GM18868 (cell line): ENCODE results near the gene CTBP2.

Source experiments
- ATAC-seq: cut with Tn5 transposase; IDR thresholded peaks from one replicate; pipeline ENCODE4 v1.9.1; 2021; ENCODE audit warnings: mild to moderate bottlenecking, moderate library complexity; ENCODE audit not compliant: unreplicated experiment

Gene CTBP2

GRCh38 chr10:125128397-125129075, 31.8 kb downstream of the CTBP2 start:
- no peak for ATAC-seq

GRCh38 chr10:125127986-125128385, 32.4 kb downstream of the CTBP2 start:
- ATAC-seq, result no peak

- ATAC-seq, result no peak
Observed at GRCh38 chr10:125127110-125127509, 33.3 kb downstream of the CTBP2 start.

GRCh38 chr10:125125951-125126735, 34.2 kb downstream of the CTBP2 start:
- ATAC-seq, result no peak

GRCh38 chr10:125124907-125125306, 35.5 kb downstream of the CTBP2 start:
- ATAC-seq, result no peak

DNA sequence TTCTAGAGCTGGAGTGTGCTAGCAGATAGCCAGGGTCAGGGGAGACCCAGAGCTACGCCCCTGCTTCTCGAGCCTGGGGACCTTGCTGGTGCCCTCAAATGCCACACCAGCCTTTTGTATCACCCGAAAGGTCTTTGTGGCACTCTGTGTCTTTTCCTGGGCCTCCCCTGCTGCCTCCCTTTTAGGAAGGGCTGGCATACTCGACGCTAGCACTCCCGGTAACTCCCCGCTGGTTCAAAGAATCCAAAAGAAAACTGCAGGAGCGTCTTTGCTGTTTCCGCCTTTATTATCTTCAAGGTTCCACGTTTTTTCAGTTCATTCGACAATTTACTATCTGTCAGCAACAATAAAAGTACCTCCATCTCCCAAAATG, 36.3 kb downstream of the CTBP2 start:
- ATAC-seq, result no peak

- no peak for ATAC-seq
Observed at GRCh38 chr10:125123476-125124114, 36.8 kb downstream of the CTBP2 start.

GRCh38 chr10:125122566-125122965, 37.8 kb downstream of the CTBP2 start:
- ATAC-seq, result no peak

GRCh38 chr10:125121003-125121402, 39.4 kb downstream of the CTBP2 start:
- ATAC-seq, result no peak

GRCh38 chr10:125120053-125120710, 40.2 kb downstream of the CTBP2 start:
- ATAC-seq, result no peak

DNA sequence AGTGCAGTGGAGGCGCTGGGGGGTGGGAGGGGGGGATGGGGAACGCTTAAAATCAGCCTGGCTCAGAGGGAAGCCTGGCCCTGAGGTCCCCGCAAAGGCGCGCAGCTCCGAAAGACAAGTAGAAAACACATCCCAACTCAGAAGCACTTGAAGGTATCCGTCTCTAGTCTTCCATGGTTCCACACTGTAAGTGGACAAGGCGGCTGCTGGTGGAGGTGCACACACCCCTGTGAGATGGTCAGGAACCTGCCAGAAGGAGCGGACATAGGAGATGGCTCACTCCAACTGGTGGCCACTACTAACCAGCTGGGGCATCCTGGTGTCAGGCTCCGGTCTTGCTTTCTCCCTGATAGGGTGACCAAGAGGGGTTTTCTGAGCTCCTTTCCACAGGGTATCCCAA, 41.7 kb downstream of the CTBP2 start:
- ATAC-seq, result no peak

DNA sequence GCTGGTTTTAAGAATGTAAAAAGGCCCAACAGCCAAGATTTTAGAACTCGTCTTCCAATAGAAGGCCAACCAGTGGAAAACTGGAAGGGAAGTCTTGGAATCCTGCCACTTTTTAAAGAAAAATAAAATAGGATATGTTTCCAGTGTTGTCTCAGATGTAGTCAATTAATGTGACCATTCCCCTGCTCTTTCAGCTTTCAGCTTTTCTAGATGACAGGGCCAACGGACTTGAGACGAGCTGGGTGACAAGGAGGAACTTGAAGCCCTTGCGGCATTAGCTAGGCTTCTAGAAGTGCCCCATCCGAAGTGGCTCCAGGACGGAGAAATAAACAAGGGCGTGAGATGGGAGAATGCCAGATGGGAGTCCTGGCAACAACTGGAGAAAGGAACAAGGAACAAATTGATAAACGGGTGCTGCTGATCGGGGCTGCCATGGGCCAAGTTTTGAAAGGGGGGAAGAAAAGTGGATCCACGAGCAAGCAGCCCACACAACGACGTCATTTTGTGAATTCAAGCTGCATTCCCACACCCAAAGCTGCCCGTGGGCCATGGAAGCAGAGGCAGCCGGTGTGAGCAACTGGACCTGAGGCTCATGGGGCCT, 42.3 kb downstream of the CTBP2 start:
- no peak for ATAC-seq

DNA sequence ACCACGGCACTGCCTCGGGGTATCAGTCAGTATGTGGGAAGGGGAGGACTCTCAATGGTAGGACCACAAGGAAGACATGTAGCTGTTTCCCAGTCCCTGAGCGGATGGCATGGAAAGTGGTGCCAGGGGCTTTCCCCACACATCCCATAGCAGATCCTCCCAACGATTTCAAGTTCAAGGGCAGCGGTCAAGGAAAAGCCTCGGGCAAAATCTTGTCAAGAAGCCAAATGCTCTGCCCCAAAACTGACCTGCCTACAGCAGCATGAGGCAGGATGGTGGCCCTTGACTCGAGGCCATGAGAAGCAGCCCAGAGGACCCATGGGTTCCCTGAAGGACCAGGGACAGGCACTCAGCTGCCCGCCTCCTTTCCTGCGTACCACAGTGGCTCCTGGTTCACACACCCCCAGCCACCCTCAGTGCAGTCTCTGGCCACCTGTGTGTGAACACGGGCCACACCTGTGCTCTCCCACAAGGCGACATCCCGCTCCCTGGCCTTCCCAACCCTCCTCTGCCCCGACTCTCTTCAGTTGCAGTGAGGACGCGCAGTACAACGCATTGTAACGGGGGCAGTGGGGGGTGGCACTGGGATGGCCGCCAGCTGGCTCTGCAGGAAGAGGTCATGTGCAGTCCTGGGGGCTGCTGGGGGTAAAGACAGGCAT, 43.6 kb downstream of the CTBP2 start:
- no peak for ATAC-seq

GRCh38 chr10:125116041-125116649, 44.2 kb downstream of the CTBP2 start:
- no peak for ATAC-seq

DNA sequence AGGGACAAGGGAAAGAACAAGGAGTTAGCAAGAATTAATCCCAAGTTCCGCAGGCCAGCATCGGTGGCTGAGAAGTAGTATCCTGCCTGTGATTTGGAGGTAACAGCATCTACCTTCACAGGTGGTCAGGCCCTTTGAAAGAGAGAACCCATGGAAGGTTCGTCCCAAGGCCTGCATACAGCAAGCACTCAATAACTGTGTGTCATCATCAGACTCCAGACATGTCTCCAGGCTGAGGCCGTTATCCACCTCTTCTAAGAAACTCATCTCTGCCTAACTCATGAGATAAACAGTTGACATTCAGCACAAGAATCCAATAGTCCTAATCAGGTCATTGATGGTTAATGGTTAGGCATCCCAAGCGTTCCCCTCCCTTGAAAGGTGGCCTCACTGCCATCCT, 45.0 kb downstream of the CTBP2 start:
- ATAC-seq, result no peak

DNA sequence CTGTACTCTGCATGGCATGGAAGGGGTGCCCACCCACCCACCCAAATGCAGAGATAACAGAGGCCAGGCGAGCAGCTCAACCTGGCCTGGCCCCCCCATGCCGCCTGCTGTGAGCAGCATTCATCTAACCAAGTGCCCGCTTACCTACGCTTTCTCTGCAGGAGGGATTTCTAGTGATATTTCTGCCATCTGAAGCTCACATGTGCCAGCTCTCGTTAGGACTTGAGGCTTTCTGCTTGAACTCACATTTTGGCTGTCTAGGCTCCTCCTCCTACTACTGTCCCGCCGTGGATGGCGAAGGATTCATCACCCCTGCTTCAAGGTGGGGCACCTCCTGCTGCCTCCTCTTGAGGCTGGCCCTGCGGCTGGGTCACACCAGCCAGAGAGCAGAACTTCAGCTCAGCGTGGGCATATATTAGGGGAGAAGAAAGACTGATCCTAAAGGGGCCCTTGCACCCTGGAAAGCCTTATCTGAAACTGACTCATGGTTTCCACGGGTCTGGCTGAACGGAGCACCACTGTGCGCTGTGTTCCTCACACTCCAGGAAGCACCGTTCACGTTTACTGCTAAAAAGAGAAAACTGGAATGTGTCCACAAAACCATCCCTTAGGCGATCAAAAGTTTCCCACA, 45.5 kb downstream of the CTBP2 start:
- no peak for ATAC-seq

DNA sequence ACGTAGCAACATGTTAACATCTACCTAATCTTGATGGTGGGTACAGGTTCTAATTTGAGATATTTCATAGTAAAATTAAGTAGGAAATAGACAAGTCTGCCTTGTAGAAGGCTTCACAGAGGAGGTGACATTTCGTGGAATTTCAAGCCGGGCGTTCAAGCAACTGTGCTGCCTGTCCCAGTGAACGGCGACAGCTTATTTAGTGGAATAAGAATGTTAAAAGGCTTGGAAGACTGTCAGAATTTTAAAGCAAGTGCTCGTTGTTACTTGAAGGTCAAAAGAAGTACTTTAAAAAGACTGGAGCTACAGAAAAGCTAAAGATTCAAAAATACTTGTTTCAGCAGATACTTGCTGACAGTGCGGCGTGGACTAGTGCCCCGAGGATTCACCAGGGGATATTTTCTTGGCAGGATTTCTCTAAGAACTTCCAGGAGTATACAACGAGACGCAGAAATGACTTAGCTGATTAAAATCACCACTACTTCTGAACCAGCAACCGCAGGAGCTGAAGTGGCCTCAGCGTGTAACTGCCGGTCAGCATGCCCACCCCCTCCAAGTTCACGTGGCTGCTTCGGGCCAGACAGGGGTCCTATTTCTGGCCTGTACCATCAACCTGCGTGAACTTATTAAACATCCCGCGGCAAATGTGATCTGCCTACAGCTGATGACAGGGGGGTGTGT, 46.5 kb downstream of the CTBP2 start:
- ATAC-seq, result no peak

DNA sequence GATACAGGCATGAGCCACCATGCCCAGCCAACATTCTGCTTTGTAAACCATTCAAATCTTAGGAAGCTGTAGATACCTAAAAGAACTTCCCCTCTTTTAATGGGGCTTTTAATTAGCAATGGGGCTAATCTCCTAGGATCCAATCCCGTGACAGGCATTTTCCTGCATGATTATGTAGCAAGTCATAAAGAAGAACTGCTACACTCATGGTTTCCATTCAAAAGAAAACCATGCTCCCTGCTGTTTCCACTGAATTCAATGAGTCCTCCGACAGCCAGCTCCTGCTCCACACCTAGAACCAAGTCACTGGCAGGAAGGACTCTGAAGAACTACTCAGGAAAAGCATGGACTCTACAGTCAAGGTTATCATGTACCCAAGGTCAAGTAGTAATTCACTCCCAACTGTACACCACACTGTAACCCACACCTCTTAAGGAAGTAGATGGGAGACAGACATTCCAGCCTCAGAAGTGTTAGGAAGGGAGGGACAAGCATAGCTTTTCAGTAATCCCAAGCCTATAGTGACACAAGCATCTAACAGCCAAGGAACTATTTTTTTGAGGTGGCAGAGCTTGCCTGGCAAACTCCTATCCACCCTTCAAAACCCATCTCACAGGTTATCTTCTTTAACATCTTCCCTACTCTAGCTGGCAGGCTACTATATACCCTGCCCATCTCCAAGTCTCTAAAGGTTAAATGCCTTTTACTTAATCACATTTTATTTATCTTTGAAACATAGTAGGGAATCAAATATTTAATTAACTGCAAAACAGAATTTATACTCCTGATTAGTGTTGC, 47.5 kb downstream of the CTBP2 start:
- ATAC-seq, result no peak
